Stimulated activated CD8-positive, alpha-beta memory T cell treated with anti-CD3 and anti-CD28 coated beads, Interleukin-15, amount 100 ng/mL, for 24 hours (primary cell): Measurements from ENCODE around the gene GLT6D1.

Experiments used
- DNase-seq: peaks from one replicate; pipeline ENCODE4 v3.0.0-alpha.2; 2020; ENCODE audit warnings: low read depth

GLT6D1 gene

GRCh38 chr9:135608294-135608998 is 30.9 kb downstream of the GLT6D1 start:
- DNase-seq: no peak

GRCh38 chr9:135607401-135608293 is 31.7 kb downstream of the GLT6D1 start:
- no peak for DNase-seq

- no peak for DNase-seq
Observed at GRCh38 chr9:135606885-135607259, 32.5 kb downstream of the GLT6D1 start.

GRCh38 chr9:135605238-135605781 is 34.0 kb downstream of the GLT6D1 start:
- no peak for DNase-seq

GRCh38 chr9:135604437-135605237 is 34.7 kb downstream of the GLT6D1 start:
- no peak for DNase-seq

GRCh38 chr9:135602789-135603481 is 36.4 kb downstream of the GLT6D1 start:
- DNase-seq: peak; percentile 39

- DNase-seq: no peak
Observed at GRCh38 chr9:135601988-135602387, 37.4 kb downstream of the GLT6D1 start.

- no peak for DNase-seq
Observed at GRCh38 chr9:135600296-135600817, 39.0 kb downstream of the GLT6D1 start.

- no peak for DNase-seq
Observed at GRCh38 chr9:135596211-135596610, 43.1 kb downstream of the GLT6D1 start.

GRCh38 chr9:135592625-135593024 is 46.7 kb downstream of the GLT6D1 start:
- no peak for DNase-seq

GRCh38 chr9:135592331-135592590 is 47.1 kb downstream of the GLT6D1 start:
- DNase-seq: no peak

- no peak for DNase-seq
Observed at GRCh38 chr9:135591506-135592330, 47.6 kb downstream of the GLT6D1 start.

GRCh38 chr9:135590486-135591079 is 48.8 kb downstream of the GLT6D1 start:
- no peak for DNase-seq

GRCh38 chr9:135589596-135590485 is 49.5 kb downstream of the GLT6D1 start:
- DNase-seq: no peak

- DNase-seq: no peak
Observed at GRCh38 chr9:135588886-135589595, 50.3 kb downstream of the GLT6D1 start.

- DNase-seq: no peak
Observed at GRCh38 chr9:135588371-135588770, 51.0 kb downstream of the GLT6D1 start.

GRCh38 chr9:135587658-135588057 is 51.7 kb downstream of the GLT6D1 start:
- no peak for DNase-seq

GRCh38 chr9:135586601-135587109 is 52.7 kb downstream of the GLT6D1 start:
- DNase-seq: no peak
